Measurements from ENCODE around the gene DUSP8.

Gene DUSP8

DNA sequence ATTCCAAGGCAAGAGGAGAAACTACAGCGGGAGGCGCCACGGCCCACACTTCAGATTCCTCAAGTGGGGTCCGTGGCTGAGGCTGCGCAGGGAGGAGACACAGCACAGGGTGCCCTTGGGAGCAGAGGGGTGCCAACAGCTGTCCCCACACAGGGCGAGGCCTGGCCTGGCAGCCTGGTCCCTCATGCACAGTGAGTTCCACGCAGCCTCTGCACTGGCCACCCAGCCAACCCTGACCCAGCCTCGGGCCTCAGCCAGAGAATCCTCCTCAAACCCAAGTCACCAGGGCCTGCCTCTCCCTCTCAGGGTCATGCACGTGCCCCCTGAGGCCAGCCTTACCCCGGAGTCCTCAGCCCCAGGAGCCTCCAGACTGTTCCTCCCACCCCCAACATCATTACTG lies 63.1 kb downstream of the DUSP8 start:
- no peak overlapping the region for H3K4me3 ChIP-seq (ENCODE audit: low read length)

GRCh38 chr11:1508491-1508891 lies 63.6 kb downstream of the DUSP8 start:
- TF ChIP-seq, protein P1, sequence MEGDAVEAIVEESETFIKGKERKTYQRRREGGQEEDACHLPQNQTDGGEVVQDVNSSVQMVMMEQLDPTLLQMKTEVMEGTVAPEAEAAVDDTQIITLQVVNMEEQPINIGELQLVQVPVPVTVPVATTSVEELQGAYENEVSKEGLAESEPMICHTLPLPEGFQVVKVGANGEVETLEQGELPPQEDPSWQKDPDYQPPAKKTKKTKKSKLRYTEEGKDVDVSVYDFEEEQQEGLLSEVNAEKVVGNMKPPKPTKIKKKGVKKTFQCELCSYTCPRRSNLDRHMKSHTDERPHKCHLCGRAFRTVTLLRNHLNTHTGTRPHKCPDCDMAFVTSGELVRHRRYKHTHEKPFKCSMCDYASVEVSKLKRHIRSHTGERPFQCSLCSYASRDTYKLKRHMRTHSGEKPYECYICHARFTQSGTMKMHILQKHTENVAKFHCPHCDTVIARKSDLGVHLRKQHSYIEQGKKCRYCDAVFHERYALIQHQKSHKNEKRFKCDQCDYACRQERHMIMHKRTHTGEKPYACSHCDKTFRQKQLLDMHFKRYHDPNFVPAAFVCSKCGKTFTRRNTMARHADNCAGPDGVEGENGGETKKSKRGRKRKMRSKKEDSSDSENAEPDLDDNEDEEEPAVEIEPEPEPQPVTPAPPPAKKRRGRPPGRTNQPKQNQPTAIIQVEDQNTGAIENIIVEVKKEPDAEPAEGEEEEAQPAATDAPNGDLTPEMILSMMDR (conservative IDR thresholded peaks at IDR 0.05; ENCODE audit: low read length) = no peak
- H3K4me3 ChIP-seq (ENCODE audit: low read length) = no peak overlapping the region
- no peak for DNase-seq (ENCODE audit: low read depth)

More for the DNA sequence above, 63.1 kb downstream of the DUSP8 start:
- no peak for DNase-seq (ENCODE audit: low read depth)
- TF ChIP-seq, protein P1 (conservative IDR thresholded peaks at IDR 0.05; ENCODE audit: low read length) = no peak

GRCh38 chr11:1507381-1508140 lies 64.5 kb downstream of the DUSP8 start:
- TF ChIP-seq, protein P1 (conservative IDR thresholded peaks at IDR 0.05; ENCODE audit: low read length) = no peak
- no peak overlapping the region for H3K4me3 ChIP-seq (ENCODE audit: low read length)
- DNase-seq (ENCODE audit: low read depth) = no peak

GRCh38 chr11:1506981-1507380 lies 65.1 kb downstream of the DUSP8 start:
- DNase-seq (ENCODE audit: low read depth) = no peak
- TF ChIP-seq, protein P1 (conservative IDR thresholded peaks at IDR 0.05; ENCODE audit: low read length) = no peak
- no peak overlapping the region for H3K4me3 ChIP-seq (ENCODE audit: low read length)

GRCh38 chr11:1505480-1505879 lies 66.6 kb downstream of the DUSP8 start:
- no peak for DNase-seq (ENCODE audit: low read depth)
- TF ChIP-seq, protein P1 (conservative IDR thresholded peaks at IDR 0.05; ENCODE audit: low read length) = no peak
- H3K4me3 ChIP-seq (ENCODE audit: low read length) = no peak overlapping the region

DNA sequence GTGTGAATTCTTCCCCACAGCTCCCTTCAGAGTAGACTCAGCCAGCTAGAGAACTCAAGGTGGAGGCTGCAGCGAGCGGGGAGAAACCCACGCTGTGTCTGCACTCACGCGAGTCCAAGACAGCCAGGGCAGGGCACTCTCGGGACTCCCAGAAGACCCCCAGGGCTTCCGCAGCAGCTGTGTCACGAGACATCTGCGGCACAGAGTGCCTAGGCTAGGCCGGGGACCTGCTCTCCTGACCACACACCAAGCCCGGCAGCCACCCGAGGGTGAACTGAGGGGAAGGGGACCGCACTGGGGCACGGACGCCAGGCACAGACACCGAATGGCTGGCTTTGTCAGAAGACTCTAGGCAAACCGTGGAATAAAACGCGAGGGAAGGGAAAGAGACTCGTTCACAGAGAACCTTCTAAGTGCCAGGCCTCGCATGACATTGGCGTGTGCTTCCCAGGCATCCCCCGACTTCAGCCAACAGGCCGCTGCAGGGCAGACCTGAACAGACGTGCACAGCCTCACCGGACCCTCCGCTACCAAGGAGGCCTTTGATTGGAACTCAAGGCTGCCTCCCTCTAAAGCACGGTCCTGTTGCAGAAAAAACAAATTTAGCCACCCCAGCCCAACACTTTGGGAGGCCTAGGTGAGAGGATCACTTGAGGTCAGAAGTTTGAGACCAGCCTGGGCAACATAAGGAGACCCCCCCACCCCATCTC lies 67.3 kb downstream of the DUSP8 start:
- no peak for DNase-seq (ENCODE audit: low read depth)
- TF ChIP-seq, protein P1 (conservative IDR thresholded peaks at IDR 0.05; ENCODE audit: low read length) = no peak
- no peak overlapping the region for H3K4me3 ChIP-seq (ENCODE audit: low read length)

- no peak for DNase-seq (ENCODE audit: low read depth)
- TF ChIP-seq, protein P1 (conservative IDR thresholded peaks at IDR 0.05; ENCODE audit: low read length) = no peak
- no peak overlapping the region for H3K4me3 ChIP-seq (ENCODE audit: low read length)
Measured at GRCh38 chr11:1504138-1504537, 67.9 kb downstream of the DUSP8 start.

Measured in AG10803 (cell line).